Esophagus (tissue), 2 donors: ENCODE data around the gene POP4. TPM values are rescaled to one million over a fixed set of nuclear protein-coding genes. Genes with fewer than 3 reads are reported as not detected.
A peak's percentile ranks its signal among the peaks of the same experiment; 100 is the strongest.
"Not testable (repeated sequence)": the region's sequence is repeated elsewhere in the genome, so short reads cannot be mapped to it uniquely, and the experiment has no call there.

Experiments used
- H3K27ac ChIP-seq, 2 donors: one replicate each; pipeline ENCODE4 v1.5.1; 2013; ENCODE audit warnings: low read depth in 2 of 2, mild to moderate bottlenecking in 2 of 2, inconsistent platforms in 1 of 2, low read length in 1 of 2, moderate library complexity in 1 of 2
- H3K27me3 ChIP-seq, 2 donors: one replicate each; pipeline ENCODE4 v1.6.1; 2013; ENCODE audit warnings: low read length in 2 of 2, control low read depth in 1 of 2, mild to moderate bottlenecking in 1 of 2; ENCODE audit not compliant: insufficient read depth in 2 of 2, control insufficient read depth in 1 of 2
- H3K36me3 ChIP-seq, 2 donors: one replicate each; pipeline ENCODE4 v1.6.1; 2013; ENCODE audit warnings: low read length in 1 of 2; ENCODE audit not compliant: control insufficient read depth in 2 of 2, insufficient read depth in 2 of 2
- H3K4me1 ChIP-seq, 2 donors: one replicate each; pipeline ENCODE4 v1.6.1; 2013; ENCODE audit warnings: low read length in 1 of 2; ENCODE audit not compliant: control insufficient read depth in 2 of 2, insufficient read depth in 2 of 2
- H3K4me3 ChIP-seq, 2 donors: one replicate each; pipeline ENCODE4 v1.5.1; 2013; ENCODE audit warnings: low read length in 2 of 2, mild to moderate bottlenecking in 2 of 2, low read depth in 1 of 2, moderate library complexity in 1 of 2
- H3K9me3 ChIP-seq, 2 donors: one replicate each; pipeline ENCODE4 v1.6.1; 2013; ENCODE audit warnings: mild to moderate bottlenecking in 2 of 2, low read depth in 1 of 2, low read length in 1 of 2, moderate library complexity in 1 of 2; ENCODE audit not compliant: control insufficient read depth in 2 of 2, insufficient read depth in 1 of 2
- WGBS, 2 donors: extraction: QIAGEN DNeasy Blood & Tissue Kit; methylation state at CpG; one replicate each; pipeline ENCODE4 v1.1.7; 2013; 5-methylcytosine and 5-hydroxymethylcytosine counted together
- polyA plus RNA-seq, 2 donors: library from polyadenylated mRNA; stranded (reverse); fragments of 200-250 nt; gene quantifications; one replicate each; pipeline ENCODE4 v1.2.3, GENCODE V29; 2013
- donor health status: healthy with polysubstance abuse.
- donor health status: Bipolar disorder and iron deficiency.

The POP4 gene
- 10 to 100 TPM; 36.6 to 72.4 TPM for polyA plus RNA-seq

DNA sequence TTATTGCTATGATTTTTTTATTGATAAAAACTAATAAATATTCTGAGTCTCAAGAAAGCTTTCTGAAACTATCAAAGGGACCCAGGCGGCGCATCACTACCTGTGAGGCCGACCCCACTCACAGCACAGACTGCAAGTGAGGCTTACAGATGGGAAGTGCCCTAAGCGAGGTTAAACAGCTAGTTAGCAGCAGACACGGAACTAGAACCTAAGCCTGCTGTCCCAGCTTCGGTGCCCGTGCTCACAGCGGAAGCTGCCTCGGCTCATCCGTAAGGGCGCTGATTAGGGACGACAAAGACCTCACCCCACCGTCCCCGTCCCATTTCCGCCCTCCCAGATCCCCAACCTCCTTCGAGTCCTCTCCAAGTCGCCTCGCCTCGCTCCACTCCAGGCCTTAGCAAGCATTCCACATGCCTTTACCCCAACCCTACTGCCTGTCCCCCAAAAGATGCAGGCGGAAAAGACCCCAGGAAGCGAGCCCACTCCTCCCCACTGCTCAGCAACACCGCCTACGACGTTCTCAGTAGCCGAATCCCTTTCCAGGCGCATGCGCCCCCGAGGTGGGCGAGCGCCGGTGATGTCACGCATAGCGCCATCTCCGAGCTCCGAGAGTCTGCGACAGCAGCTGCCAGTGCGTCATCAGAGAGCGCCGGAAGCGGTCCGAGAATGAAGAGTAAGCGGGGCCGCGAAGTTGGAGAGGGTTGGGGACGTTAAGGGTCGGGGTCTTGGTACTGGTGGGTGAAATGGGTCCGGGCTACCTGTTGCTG, at the start of gene POP4:
POP4 (plus strand) TSS at position 631 of the 767 bp plus-strand sequence; CDS start at position 667, 36 bp downstream.
- peak within 1 kb of the TSS; percentile 70 to 98 for H3K4me3 ChIP-seq
- H3K4me1 ChIP-seq = no peaks in the 10 kb centered on the region
- 0 to 1% methylated on average over 47 of the region's 47 CpGs for WGBS, 2 donors
- no peaks in the 10 kb centered on the region for H3K27me3 ChIP-seq
- H3K9me3 ChIP-seq = no peaks in the 10 kb centered on the region
- peak within 1 kb of the TSS; percentile 90 to 99 for H3K27ac ChIP-seq
- H3K36me3 ChIP-seq = peaks cover 3 to 6% of the 10 kb centered on the region in 2 donors

GRCh38 chr19:29559110-29559509, 47.0 kb upstream of the POP4 start:
- WGBS, 2 donors = 84 to 89% methylated on average over 2 of the region's 2 CpGs
- not testable (repeated sequence) for H3K27me3 ChIP-seq

GRCh38 chr19:29559743-29560142, 46.3 kb upstream of the POP4 start:
- no peak overlapping the region for H3K27ac ChIP-seq
- H3K4me1 ChIP-seq = no peaks in the 10 kb centered on the region
- peaks cover 7 to 10% of the 10 kb centered on the region in 2 donors for H3K9me3 ChIP-seq
- H3K27me3 ChIP-seq = no peaks in the 10 kb centered on the region
- H3K4me3 ChIP-seq = no peak overlapping the region
- WGBS, 2 donors = 79 to 80% methylated on average over 4 of the region's 4 CpGs
- H3K36me3 ChIP-seq = no peaks in the 10 kb centered on the region

More at GRCh38 chr19:29559110-29559509, 47.0 kb upstream of the POP4 start:
- not testable (repeated sequence) for H3K27ac ChIP-seq, H3K4me3 ChIP-seq, H3K36me3 ChIP-seq, H3K9me3 ChIP-seq, H3K4me1 ChIP-seq

DNA sequence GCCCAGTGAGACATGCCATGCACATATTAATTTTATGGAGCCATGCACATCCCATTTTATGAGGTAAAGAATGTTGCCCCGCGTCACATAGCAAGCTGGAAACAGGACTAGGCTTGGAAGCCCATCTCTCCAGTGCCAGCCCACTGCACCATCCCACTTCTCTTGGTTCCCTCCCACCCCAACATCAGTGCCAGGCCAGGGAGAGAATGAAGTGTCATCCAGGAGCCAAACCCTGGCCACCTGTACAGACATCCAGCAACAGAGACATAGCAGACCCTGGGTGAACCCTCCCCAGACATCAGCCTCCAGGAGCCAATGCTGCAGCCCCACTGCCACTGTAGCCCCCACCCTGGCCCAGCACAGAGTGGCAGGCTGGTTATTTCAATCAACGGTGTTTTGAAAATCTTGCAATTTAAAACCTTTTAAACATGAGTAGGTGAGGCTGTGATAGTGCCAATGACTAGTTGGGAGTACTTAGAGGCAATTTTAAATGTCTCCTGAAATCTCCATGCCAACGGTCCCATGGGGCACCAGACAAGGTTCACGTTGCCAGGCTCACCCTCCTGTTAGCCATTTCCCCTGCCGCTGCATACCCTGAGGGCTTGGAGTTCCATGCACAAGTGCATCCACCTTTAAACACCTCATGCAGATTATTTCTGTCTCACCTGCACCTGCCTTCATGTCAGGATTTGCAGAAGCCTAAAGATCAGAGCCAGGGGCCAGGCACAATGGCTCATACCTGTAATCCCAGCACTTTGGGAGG, 45.6 kb upstream of the POP4 start:
- Histone ChIP-seq H3K36me3 (no peaks in the 10 kb centered on the region), H3K27me3 (no peaks in the 10 kb centered on the region), H3K4me1 (no peaks in the 10 kb centered on the region), H3K9me3 (peaks cover 7 to 10% of the 10 kb centered on the region in 2 donors), H3K27ac (no peak overlapping the region), H3K4me3 (no peak overlapping the region)
- WGBS, 2 donors = 81 to 86% methylated on average over 6 of the region's 6 CpGs

DNA sequence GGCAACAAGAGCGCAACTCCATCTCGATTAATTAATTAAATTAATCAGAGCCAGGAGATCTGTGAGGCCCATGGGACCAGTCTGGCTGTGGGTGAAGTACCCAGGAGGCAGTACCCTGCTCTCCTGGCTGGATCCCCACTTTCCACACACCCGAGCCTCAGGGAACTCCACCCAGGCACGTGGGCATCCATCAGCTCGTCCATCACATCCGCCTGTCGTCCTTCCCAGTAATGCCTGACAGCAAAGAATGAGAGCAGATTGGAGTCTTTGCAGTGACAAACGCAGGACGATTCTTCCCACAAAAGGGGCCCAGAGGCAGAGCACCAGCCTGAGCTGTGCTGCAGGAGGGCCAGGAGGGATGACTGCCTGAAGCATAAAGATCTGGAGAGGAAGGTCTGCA, 44.5 kb upstream of the POP4 start:
- H3K9me3 ChIP-seq = peaks cover 7 to 10% of the 10 kb centered on the region in 2 donors
- H3K4me1 ChIP-seq = no peaks in the 10 kb centered on the region
- no peak overlapping the region for H3K4me3 ChIP-seq
- 50 to 60% methylated on average over 9 of the region's 9 CpGs for WGBS, 2 donors
- H3K27me3 ChIP-seq = peaks cover 0 to 3% of the 10 kb centered on the region in 2 donors
- H3K36me3 ChIP-seq = no peaks in the 10 kb centered on the region
- no peak overlapping the region for H3K27ac ChIP-seq

DNA sequence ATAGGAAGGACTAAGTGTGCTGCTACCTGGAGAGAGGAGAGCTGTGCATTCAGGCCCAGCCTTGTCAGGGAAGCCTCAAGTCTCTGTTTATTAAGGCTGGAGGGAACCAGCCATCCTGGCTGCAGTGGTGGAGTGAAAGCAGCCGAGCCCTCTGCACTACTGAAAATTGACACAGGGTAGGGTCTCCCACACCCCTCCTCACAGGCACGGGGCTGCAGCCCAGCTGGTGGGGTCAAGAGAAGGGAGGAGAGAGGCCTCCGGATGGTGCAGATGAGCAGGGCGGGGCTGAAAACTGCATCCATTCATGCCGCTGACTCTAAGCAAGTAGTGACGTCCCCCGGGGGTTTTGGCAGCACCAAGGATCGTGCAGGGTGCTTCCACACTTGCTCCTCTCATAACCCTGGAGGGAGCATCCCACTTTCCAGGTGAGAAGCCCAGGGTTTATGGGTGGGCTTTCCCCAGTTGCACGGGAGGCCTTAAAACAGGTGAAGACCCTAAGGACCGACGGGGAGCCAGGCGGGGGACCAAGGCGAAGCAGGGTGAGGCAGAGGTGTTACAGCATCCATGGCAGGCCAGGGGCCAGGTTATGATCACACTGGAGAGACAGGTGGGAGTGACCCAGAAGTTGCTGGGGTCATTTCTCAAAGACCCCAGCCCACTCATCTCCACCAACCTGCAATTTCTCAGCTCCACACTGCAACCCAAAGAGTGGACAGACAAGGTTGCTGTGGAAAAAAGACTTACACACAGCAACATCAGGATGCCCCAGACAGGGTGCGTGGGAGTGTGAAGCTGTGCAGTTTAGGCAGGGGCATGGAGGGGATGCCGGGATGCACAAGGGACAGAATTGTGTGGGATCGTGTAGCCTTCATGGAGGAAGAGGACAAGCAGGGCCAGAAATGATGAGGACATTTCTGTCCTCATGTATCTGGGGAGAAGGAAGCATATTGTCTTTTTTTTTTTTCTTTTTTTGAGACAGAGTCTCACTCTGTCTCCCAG, 43.5 kb upstream of the POP4 start:
- Histone ChIP-seq H3K4me3 (no peak overlapping the region), H3K4me1 (no peaks in the 10 kb centered on the region), H3K36me3 (no peaks in the 10 kb centered on the region), H3K9me3 (peaks cover 7 to 10% of the 10 kb centered on the region in 2 donors), H3K27ac (no peak overlapping the region), H3K27me3 (peaks cover 0 to 3% of the 10 kb centered on the region in 2 donors)
- WGBS, 2 donors = 55 to 56% methylated on average over 16 of the region's 16 CpGs

DNA sequence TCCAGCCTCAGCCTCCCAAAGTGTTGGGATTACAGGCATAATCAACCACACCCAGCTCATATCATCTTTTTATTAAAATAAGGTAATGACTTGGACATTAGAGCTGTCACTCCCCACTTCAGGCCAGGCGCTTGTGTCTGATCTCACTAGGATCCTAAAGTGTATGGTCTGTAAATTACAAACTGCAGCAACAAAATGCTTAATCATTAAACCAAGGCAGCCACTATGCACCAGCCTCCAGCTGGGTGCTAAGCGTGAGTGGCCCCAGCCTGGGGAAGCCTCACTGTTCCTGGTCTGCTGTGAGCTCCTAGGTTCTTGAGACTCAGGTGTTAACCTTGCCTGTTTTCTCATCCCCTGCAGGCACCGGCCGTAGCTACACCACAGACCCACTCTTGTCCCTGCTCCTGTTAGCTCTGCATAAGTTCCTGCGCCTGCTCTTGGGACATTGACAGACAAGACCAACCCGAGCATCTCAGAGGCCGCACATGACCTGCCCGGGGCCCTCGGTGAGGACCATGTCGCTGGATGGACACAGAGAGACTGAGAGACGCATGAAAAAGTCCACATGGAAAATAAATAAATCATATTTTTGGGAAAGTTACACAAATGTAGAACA, 42.5 kb upstream of the POP4 start:
- H3K9me3 ChIP-seq = peaks cover 7 to 10% of the 10 kb centered on the region in 2 donors
- H3K4me3 ChIP-seq = no peak overlapping the region
- 66 to 75% methylated on average over 11 of the region's 11 CpGs for WGBS, 2 donors
- H3K27me3 ChIP-seq = peaks cover 0 to 3% of the 10 kb centered on the region in 2 donors
- H3K36me3 ChIP-seq = no peaks in the 10 kb centered on the region
- H3K4me1 ChIP-seq = no peaks in the 10 kb centered on the region
- H3K27ac ChIP-seq = no peak overlapping the region

GRCh38 chr19:29564574-29565005, 41.5 kb upstream of the POP4 start:
- H3K27me3 ChIP-seq = peaks cover 0 to 3% of the 10 kb centered on the region in 2 donors
- peaks cover 7 to 9% of the 10 kb centered on the region in 2 donors for H3K9me3 ChIP-seq
- WGBS, 2 donors = 38 to 42% methylated on average over 11 of the region's 11 CpGs
- no peak overlapping the region for H3K27ac ChIP-seq
- H3K4me1 ChIP-seq = no peaks in the 10 kb centered on the region
- no peaks in the 10 kb centered on the region for H3K36me3 ChIP-seq
- no peak overlapping the region for H3K4me3 ChIP-seq
